ENCODE results near the gene RNF220.
A peak's percentile ranks its signal among the peaks of the same experiment; 100 is the strongest.

The RNF220 gene

DNA sequence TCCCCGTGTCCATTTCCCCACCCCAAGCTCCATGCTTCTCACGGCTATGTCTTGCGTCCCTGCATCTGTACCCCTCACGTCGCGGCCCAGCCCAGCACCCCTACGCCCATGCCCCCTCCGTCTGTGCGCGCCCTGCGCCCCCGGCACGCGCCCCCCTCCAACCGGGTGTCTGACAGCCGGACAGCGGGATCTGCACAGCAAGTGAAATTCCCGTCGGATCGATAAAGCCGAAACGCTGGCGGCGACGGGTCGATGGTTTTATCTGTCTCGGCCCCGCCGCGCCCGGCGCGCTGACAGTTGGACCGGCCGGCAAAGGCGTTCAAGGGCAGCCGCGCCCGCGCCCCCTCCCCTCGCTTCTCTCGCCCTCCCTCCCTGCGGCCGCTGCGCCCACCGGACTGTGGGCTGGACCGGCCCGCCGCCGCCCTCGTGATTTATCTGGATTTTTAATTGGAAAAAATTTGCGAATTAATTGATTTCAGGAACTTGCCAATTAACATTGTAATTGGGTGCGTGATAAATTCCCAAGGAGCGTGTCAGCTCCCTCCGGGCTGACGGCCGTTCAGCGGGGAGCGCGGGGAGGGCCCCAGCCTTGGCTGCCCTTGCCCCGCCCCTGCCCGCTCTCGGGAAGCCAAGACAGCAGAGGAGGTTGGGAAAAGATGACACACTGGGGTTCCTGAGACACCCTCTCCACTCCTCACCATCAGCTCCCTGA, 212.1 kb downstream of the RNF220 start:
- DNase-seq, result no peak

- no peak for DNase-seq
These were observed 212.6 kb downstream of the RNF220 start for GRCh38 chr1:44617703-44618029.

- DNase-seq, result no peak
These were observed 214.3 kb downstream of the RNF220 start for GRCh38 chr1:44619261-44619900.

DNA sequence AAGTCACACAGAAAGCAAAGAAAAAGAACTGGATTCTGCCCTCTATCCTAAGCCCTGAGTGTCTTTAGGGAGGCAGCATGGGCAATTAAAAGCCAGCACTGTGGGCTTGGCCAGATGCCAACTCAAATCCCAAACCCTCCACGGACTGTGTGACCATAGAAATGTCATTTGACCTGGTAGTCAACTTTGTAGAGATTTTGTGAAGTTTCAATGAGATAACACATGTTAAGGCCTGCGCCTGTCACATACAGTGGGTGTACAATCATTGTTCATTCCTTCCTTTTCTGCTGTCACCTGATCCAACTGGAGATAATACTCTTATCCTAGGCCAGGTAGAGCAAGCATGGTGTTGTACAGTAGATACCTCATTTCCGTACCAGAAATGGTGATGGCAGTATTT, 215.0 kb downstream of the RNF220 start:
- DNase-seq, result no peak

DNA sequence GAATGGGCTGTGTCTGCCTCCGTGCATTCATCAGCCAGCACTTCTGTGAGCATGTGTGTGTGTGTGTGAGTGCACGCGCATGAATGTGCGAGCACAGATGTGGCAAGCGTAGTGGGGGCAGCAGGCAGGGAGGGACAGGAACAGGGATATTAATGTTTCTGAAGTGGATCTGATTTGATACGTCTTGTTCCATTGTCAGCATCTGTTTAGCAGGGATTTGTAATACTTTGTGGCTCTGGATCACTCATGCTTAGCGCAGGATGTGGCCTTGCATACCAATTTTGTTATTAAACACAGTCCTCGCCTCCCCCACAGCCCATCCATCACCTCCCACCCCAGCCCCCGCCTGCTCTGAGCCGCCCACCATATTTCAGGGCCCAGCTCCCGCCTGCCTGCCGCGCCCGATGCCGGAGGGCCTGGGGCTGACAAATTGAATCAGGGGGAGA, 216.8 kb downstream of the RNF220 start:
- DNase-seq, result no peak

DNA sequence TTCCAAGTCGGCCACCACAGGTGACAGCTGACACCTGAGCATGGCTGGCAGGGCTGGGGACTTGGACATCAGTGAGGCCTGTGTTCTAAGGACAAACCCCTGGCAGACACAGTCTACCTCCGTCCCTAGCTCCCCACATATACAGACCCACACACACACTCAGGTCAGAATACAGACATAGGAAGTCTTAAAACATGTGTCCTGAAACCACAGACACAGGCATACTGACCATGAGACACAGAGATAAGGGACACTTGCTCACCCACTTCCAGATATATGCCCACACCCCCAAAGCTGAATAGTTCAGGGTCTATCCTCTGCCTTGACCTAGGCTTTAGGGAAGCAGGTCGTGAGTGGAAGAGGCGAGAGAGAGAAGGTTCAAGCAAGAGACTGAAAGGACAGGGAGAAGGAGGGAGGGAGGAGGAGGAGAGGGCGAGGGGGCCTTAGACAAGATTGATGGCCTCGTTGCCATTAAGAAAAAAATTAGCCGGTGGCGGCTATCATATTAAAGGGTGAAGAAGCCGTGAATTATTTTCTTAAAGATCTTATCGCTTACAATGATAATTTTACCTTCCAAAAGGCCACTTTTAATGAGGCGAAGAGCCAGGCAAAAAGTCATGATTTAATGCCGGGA, 219.3 kb downstream of the RNF220 start:
- no peak for DNase-seq

DNA sequence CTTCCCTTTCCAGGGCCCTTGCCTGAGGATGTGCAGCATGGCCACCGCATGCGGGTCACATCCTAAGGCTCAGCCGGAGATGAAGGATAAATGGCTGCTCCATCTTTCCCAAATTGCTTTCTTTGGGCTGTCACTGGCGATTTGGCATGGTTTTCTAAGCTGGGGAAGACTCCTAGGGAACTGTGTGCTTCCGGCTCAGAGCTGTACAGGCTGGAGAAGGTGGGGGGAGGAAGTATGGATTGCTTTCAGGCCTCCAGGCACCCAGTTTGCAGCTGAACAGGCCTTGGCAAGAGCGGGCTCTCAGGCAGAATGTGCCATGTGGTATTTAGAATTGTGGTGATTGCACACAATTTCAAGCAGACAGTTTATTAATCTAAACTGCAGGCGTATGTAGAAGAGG, 220.3 kb downstream of the RNF220 start:
- no peak for DNase-seq

DNA sequence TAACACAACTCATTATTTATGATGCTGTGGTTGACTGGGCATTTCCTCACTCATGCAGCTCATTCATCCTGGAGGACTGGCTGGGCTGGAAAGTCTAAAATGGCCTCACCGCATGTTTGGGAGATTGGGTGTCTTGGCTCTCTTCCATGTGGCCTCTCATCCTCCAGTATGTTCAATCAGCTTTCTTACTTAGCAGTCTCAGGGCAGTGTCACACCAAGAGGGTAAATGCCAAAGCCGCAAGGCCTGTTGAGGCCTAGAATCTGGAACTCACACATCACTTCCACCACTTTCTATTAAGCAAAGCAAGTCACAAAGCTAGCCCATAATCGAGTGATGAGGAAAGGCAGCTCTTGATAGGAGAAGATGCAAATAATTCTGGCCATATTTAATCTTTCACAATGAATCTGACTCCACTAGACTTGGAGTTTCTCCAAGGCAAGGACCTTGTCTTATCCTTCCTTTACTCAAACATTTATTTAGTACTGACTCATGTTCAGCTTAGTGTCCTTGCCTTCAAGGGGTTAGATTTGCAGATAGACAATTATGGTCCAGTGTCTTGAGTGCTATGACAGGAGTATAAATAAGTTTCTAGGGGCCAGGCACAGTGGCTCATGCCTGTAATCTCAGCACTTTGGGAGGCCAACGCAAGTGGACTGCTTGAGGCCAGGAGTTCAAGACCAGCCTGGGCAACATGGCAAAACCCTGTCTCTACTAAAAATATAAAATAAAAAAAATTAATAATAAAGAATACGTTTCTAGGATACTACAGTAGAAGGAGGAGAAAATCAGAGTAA, 224.1 kb downstream of the RNF220 start:
- no peak for DNase-seq

DNA sequence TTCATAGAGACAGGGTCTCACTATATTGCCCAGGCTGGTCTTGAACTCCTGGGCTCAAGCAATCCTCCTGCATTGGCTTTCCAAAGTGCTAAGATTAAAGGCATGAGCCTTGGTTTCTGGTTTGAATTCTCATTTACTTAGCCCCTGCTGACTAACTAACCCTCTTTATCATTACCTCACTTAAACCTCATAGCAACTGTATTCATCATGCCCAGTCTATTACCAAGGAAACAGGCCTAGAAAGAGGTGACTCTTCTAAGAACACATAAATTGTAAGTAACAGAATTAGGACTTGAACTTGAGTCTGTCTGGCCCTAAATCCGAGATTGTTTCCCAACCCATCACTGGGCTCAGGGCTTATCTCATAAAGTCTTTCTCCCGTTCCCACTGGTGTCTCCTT, 225.1 kb downstream of the RNF220 start:
- no peak for DNase-seq

DNA sequence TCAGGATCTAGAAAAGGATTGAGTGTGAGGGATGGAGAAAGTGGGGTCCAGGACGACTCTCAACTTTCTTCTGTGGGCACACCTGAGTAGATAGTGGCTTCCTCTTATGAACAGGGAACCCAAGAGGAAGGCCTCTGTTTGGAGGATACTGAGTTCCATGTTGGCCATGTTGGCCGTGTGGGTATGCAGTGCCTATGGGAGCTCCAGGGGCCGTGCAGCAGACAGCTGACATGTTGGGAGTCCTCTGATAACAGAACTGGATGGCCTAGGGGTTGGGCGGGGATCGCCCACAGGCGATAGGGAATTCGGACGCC, 226.2 kb downstream of the RNF220 start:
- DNase-seq, result no peak

DNA sequence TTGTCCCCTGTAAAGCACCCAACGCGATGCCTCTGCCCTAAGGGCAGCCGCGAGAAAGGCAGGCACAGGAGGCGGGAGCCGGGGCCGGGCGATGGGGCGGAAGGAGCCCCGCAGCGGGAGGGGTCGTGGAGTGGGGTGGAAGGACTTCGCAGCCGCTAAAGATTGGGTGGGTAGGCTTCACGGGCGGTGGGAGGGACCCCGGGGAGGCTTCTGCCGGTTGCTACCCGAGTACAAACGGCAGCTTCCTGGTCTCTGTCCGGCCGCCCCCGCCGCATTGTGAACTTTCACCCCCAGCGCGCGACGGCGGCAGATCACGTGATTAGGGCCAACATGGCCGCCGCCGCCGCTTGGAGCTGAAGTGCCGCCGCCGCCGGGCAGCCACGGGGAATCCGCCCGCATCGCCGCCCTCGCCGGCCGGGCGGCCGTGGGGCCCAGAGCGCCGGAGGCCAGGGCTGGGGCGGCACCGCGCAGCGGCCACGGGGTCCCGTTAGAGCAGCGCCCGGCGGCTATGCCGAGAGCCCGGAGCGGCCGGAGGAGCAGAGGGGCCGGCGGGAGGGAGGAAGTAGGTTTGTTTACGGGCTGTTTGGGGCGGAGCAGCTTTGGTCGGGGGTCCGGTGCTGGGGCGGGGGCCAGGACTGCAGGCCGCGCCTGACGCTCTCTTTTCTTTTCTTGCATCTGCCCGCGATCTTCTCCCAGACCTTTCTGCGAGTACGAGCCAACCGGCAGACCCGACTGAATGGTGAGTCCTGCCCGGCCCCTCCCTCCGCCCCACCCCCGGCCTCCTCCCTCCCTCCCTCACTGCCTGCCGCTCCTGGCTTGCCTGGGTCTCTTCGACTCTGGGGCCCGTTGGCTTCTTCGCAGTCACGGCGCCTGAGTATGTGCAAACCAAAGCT, 226.8 kb downstream of the RNF220 start:
- DNase-seq, result peak; percentile 8

DNA sequence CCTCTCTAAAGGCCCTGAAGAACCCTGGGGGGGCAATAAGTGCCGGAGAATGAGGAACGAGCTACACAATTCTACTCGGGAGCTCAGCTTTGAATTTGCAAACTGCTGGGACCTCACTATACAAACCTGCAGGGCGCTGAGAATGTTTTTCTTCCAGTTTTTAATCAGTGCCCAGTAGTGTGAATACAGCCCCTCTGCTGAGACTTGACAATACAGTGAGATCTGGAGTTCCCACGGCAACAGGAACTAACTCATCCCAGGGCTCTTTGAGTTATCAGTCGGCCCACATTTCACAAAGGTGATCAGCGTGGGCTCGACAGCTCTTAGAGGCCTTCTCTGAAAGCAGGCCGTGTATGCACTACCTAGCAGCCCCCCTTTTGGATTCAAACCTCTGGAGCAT, 227.5 kb downstream of the RNF220 start:
- DNase-seq, result no peak

DNA sequence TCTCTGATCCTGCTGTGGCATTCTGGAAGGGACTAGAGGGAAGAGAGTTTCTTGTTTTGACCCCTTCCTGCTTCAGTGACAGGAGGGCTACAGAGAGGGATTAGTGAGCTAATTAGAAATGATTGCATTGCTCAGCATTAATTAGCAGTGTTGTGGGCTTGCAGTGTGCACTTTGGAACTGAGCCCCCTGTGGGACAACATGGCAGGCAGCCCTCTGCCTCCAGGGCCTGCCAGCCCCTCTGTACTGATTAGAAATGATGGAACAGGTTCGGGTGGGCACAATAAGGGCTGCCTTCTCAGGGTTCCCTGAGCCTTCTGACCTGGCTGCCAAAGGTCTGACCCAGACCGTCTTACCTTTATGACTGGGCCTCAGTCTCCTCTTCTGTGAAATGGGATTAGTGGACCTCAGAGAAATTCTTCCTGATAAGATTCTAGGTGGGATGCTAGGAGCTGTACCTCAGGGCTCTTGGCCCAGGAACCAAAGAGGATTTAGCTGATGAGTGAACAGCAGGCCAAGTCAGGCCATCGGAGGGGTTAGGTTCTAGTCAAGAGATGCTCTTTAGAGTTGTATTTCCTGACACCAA, 229.6 kb downstream of the RNF220 start:
- no peak for DNase-seq

GRCh38 chr1:44635439-44635838, 230.4 kb downstream of the RNF220 start:
- DNase-seq, result no peak

GRCh38 chr1:44636083-44636687, 231.1 kb downstream of the RNF220 start:
- no peak for DNase-seq

DNA sequence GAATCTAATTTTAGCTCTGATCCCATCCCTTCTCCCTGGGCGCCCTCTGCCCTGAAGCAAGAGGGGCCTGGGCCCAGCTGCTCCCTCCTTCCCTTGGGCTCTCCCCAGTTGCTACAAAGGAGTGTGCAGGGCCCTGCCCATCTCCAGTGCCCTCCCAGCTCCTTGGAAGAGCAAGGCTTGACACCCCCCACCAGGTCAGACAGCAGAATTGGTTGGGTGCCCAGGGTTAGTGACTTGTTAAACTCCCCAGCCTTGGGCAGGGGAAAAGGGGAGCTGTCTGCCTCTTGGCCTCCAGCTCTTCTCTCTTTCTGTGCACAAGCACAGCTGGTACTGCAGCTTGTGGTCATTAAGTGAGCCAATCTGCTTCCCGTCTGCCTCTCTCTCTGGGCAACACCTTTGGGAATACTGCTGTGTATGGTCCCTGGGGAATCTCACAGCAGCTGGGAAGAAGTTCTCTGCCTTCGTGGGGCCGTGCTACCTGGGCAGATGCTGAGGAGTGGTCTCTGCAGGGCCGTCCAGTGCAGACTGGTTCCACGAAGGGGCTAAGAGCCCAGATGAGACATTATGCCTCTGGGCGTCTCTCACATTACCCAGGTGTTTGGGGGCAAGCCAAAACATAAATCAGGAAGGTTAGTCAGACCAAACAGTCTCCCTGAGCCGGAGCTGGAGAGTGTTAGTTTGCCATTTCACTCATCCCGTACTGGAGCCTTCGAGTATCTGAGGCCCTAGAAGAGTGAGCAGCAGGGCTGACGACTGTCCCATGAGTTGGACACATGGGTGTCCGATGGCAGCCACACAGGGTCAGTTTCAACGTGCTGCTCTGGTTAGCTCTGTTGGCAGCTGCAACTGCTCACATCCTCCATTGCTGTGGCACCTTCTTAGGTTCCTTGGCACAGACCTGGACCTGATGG, 231.9 kb downstream of the RNF220 start:
- no peak for DNase-seq

DNA sequence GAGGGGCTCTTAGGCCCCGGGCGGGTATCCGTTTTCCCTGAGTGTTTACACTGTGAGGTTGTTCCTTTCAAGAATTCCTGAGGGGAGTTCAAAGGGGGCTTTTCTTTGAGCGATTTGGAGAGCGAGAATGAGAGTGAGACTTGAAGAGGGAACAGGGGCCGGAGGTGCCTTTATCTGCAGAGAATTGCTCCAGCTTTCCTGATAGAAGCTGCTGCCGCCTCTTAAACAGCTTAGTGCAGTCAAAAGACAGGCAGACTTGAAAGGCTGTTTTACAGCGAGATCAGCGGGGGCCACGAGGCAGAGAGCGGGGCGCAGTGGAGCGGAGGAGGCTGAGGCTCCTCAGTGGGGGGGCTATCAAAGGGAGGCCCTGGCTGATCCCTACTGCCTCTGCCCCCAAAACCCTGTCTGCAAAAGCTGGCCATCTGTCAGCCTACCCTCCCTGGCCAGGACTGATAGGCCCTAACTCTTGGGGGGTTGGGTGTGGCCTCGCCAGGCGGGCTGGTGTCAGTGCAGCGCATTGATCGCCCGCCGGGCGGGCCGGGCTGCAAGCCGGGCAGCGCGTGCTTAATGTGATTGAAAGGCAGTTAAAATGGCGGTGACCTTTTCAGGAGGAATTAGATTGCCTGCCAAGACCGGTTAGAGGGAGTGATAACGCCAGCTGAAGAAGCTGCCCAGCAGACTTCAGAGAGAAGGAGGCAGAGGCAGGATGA, 232.8 kb downstream of the RNF220 start:
- no peak for DNase-seq

GRCh38 chr1:44640200-44640853, 235.3 kb downstream of the RNF220 start:
- DNase-seq, result no peak
